HG03280 (cell line): ENCODE measurements around the gene SLC13A5.

ENCODE experiments used
- ATAC-seq: cut with Tn5 transposase; IDR thresholded peaks from one replicate; pipeline ENCODE4 v1.9.1; 2021; ENCODE audit warnings: mild to moderate bottlenecking, moderate library complexity; ENCODE audit not compliant: unreplicated experiment

Gene SLC13A5

GRCh38 chr17:6684881-6685767 is 28.0 kb downstream of the SLC13A5 start:
- no peak for ATAC-seq

- ATAC-seq = no peak
Measured at GRCh38 chr17:6684460-6684783, 28.7 kb downstream of the SLC13A5 start.

- no peak for ATAC-seq
Measured at GRCh38 chr17:6683730-6684459, 29.3 kb downstream of the SLC13A5 start.

DNA sequence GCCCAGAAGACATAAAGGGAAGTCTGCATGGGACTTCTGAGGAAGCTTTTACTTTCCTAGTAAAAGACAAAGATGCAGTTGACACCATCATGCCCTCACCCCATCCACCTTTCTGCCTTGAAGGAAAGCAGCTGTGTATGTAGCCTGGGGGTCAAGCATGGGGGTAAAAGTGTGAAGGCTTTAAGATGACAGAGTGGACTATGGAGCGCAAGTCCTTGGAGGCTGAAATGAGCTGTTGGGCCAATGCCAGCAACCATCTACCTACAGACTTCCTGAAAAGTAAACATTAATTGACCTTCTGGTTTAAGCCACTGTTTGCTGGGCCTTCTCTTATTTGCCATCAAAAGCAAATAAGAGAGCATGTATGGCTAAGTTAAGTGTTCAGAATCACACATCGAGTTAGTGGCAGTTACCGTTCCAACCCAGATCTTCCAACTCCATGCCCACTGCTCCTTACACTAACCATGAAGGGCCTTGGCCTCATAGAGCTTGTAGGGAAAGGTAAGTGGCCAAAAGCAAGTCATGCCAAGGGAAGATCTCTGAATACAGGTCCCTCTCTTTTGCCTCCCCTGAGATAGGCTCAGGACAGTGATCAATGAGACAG is 30.0 kb downstream of the SLC13A5 start:
- no peak for ATAC-seq

DNA sequence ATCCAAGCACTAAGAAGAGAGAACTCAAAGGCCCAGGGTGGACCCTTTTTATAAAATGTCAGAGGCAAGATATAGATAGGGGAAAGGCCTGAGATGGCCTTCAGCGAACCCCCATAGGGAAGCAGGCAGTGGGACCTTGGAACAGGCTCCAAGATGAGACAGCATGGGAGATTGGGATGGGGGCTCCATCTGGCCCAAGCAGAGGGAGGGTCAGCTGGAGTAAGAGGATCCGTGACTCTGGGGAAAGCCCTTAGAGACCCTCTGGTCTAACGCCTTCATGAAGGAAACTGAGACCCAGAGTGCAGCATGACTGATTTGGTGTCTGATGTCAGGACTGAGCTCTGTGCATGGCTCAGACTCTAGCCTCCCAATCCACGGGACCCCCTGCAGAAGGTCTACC is 30.8 kb downstream of the SLC13A5 start:
- ATAC-seq = no peak

GRCh38 chr17:6681671-6682070 is 31.5 kb downstream of the SLC13A5 start:
- no peak for ATAC-seq

- no peak for ATAC-seq
Measured at GRCh38 chr17:6681176-6681575, 32.0 kb downstream of the SLC13A5 start.

DNA sequence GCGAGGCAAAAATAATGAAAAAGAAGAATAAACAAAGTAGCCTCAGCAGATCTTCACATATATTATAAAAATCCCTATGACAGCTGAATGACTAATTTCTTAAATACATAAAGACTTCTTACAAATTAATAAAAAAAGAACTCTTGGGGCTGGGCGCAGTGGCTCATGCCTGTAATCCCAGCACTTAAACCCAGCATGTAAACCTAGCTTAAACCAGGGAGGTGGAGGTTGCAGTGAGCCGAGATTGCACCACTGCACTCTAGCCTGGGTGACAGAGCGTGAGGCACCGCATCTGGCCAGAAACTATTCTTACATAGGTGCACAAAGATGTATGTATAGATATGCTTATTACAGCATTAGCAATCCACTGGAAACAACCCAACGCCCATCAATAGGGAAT is 33.9 kb downstream of the SLC13A5 start:
- no peak for ATAC-seq

GRCh38 chr17:6677946-6678345 is 35.2 kb downstream of the SLC13A5 start:
- ATAC-seq = no peak

DNA sequence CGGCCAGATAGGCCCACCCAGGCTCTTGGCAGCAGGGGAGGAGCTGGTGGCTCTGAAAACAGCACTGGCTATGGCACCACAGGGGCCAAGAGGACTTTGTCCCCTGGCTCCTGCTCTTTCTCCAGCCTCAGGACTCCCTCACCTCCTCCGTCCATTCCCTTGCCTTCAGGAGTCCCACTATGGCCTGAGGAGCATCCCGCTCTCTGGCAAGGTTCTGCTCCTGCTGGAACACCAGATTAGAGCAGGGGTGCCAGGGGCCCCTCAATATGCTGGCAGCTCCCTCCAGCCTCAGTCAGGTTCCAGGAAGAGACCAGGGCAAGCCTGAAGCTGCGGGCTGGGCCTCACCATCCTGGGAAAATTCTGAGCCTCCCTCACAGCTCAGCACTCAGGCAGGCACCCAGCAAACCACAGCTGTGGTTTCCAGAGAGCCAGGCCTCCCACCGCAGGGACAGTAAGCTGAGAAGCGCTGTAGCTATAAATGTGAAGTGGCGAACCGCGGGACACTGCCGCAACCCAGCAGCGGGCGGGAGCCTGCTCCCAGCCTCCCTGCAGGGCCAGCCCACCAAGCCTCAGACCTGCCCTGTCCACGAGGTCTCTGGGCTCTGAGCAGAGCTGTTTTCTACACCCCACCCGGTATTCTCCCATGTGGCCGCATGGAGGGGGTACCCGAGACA is 35.9 kb downstream of the SLC13A5 start:
- no peak for ATAC-seq

DNA sequence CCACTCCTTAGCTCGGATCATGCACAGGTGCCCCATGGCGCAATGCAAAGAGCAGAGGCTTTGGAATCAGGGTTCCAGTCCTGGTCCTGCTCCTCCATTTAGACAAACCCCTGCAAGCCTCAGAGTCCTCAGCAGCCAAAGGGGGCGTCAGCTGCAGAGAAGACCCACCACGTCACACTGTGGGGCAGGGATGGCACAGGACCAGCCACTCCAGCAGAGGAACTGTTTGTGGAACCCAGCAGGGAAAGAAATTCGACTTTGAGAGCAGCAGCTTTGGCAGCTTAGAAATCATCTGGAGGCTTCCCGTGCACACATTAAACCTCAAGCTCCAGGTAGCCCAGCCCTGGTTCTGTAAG is 36.4 kb downstream of the SLC13A5 start:
- ATAC-seq = no peak

- no peak for ATAC-seq
Measured at GRCh38 chr17:6675201-6675825, 37.9 kb downstream of the SLC13A5 start.

DNA sequence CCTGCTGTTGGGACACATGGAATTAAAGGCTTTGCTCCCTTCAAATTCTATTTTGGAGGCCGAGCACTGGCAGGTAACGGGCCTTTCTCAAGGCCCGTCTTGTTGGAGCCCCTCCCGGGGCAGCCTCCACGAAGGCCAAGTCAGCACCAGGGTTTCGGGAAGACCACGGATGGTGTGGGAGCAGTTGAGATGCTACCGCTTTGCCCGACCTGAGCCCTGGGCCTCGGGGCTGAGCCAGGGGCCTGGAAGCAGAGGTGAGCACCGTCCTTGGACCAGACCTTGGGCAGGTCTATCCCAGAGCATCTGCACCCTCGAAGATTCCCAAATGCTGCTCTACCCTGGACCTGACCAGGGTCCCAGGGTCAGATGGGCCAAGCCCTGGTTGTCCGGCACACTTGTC is 38.6 kb downstream of the SLC13A5 start:
- no peak for ATAC-seq

DNA sequence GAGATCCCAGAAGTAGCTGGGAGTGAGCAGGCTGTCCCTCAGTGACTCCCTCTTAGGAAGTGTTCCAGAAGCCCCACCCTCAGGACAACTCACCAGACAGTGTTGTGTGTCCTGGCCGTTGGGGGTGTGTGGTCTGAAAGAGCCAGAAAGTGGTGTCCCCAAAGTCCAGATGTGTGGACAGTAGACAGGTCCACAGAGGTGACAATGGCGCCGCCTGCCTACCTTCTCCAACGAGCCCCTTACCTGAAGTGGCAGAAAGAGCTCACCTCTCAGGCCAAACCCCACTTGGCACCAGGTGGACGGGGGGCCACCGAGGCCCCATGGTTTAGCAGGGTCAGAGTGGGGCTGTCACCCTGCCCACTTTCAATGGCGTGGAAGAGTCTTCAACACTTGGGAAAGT is 41.7 kb downstream of the SLC13A5 start:
- ATAC-seq = no peak

DNA sequence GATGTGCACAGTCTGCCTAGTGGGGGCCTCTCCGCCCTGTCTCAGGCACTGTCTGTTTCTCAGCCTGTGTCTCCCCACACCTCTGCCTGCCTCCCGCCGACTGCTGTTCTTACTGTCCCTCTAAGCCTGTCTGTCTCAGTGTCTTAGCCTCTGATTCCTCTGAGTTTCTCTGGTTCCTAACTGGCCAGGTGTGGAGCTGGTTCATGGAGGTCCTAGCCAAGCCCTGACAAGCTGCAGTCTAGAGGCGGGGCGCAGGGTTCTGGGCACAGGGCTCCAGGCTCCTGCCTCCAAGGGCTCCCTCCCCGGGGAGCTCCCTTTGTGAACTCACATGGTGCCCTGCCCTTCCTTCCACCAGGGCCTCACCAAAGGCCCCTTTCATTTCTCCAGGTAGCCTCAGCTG is 42.2 kb downstream of the SLC13A5 start:
- no peak for ATAC-seq

GRCh38 chr17:6670571-6670970 is 42.6 kb downstream of the SLC13A5 start:
- no peak for ATAC-seq

- no peak for ATAC-seq
Measured at GRCh38 chr17:6669479-6670212, 43.5 kb downstream of the SLC13A5 start.

- ATAC-seq = no peak
Measured at GRCh38 chr17:6668727-6669425, 44.3 kb downstream of the SLC13A5 start.

DNA sequence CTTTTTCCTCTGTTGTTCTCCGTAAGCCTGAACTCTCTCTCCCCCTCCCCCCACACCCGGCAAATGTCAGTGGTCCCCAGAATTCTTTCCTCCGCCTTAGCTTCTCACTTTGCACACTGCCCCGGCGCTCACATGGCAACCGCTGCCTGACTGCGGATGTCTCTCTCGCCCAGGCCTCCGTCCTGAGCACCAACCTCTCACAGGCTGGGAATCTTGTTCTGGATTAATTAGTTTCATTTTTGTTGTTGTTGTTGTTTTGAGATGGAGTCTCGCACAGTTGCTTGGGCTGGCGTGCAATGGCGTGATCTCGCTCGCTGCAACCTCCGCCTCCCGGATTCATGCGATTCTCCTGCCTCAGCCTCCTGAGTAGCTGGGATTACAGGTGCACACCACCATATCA is 45.0 kb downstream of the SLC13A5 start:
- ATAC-seq = no peak

GRCh38 chr17:6667516-6667915 is 45.7 kb downstream of the SLC13A5 start:
- no peak for ATAC-seq
